B cell (primary cell): ENCODE measurements around the gene SMURF1. TPM values are rescaled to one million over a fixed set of nuclear protein-coding genes. Genes with fewer than 3 reads are reported as not detected.

Experiments used
- ATAC-seq: fragments of 200-7000 bp; cut with Tn5 transposase; one replicate; pipeline ENCODE4 v1.10.0; 2021; ENCODE audit warnings: low read depth, mild to moderate bottlenecking, moderate number of reproducible peaks, moderate library complexity
- CTCF ChIA-PET: fragments of 350-600 bp; sonication (Branson Sonifier 250); formaldehyde crosslinking; loops from one replicate; lab custom pipeline; 2021; ENCODE audit warnings: antibody characterized with exemption, inconsistent platforms; lab: Charles Lee
- POLR2A ChIA-PET: fragments of 350-600 bp; sonication (Branson Sonifier 250); formaldehyde crosslinking; loops from one replicate; lab custom pipeline; 2021; ENCODE audit warnings: antibody characterized with exemption; lab: Charles Lee
- DNase-seq: peaks from one replicate; pipeline ENCODE4 v3.0.0; 2013
- H2AFZ ChIP-seq: 2 replicates; pipeline ENCODE4 v1.6.1; 2012; ENCODE audit warnings: mild to moderate bottlenecking, low read depth, low read length; ENCODE audit not compliant: insufficient read depth, poor library complexity, severe bottlenecking
- H3K27ac ChIP-seq, 2 donors: 1 replicate in 1 of 2; 2 replicates in 1 of 2; pipeline ENCODE4 v1.5.1; 2012 to 2013; ENCODE audit warnings: low read length in 2 of 2, mild to moderate bottlenecking in 2 of 2, moderate library complexity in 1 of 2
- H3K27me3 ChIP-seq, 4 experiments: fragments of 200-600 bp in 1 of 4; sonication (generic) in 1 of 4; replicated peaks in 1 of 4; 1 replicate in 2 of 4; 2 replicates in 2 of 4; pipeline versions ENCODE4 v1.6.1 to v1.7.0; 2013 to 2016; ENCODE audit warnings: low read length in 3 of 4, mild to moderate bottlenecking in 2 of 4, mixed read lengths in 1 of 4, moderate library complexity in 1 of 4; ENCODE audit not compliant: insufficient read depth in 4 of 4, control insufficient read depth in 3 of 4; ENCODE audit errors: control extremely low read depth in 1 of 4
- H3K36me3 ChIP-seq, 2 experiments: replicated peaks in 1 of 2; 1 replicate in 1 of 2; 2 replicates in 1 of 2; pipeline versions ENCODE4 v1.6.1 to v1.7.1; 2013; ENCODE audit warnings: low read length in 1 of 2; ENCODE audit not compliant: insufficient read depth in 2 of 2, control insufficient read depth in 1 of 2; ENCODE audit errors: control extremely low read depth in 1 of 2, extremely low read depth in 1 of 2
- H3K4me1 ChIP-seq, 2 donors: fragments of 200-600 bp in 1 of 2; sonication (generic) in 1 of 2; 1 replicate in 1 of 2; 2 replicates in 1 of 2; pipeline versions ENCODE4 v1.5.1 to v1.6.1; 2013 to 2017; ENCODE audit warnings: low read length in 2 of 2; ENCODE audit not compliant: control insufficient read depth in 2 of 2, insufficient read depth in 2 of 2
- H3K4me2 ChIP-seq: replicated peaks from 2 replicates; pipeline ENCODE3; 2012; ENCODE audit warnings: mild to moderate bottlenecking, low read depth, low read length; ENCODE audit not compliant: poor library complexity, severe bottlenecking
- H3K4me3 ChIP-seq, 5 experiments: fragments of 200-600 bp in 1 of 5; sonication (generic) in 1 of 5; 1 replicate in 3 of 5; 2 replicates in 2 of 5; pipeline versions ENCODE4 v1.5.1 to v1.7.0; 2011 to 2016; ENCODE audit warnings: low read length in 4 of 5, mild to moderate bottlenecking in 4 of 5, low read depth in 2 of 5, control low read depth in 1 of 5, moderate library complexity in 1 of 5; ENCODE audit not compliant: insufficient read depth in 1 of 5; ENCODE audit errors: control extremely low read depth in 1 of 5, extremely low read depth in 1 of 5
- H3K79me2 ChIP-seq: fragments of 200-600 bp; sonication (generic); one replicate; pipeline ENCODE4 v1.6.0; 2016; ENCODE audit warnings: low read length; ENCODE audit not compliant: control insufficient read depth, insufficient read depth
- H3K9ac ChIP-seq: fragments of 200-600 bp; sonication (generic); 2 replicates; pipeline ENCODE4 v1.6.1; 2017; ENCODE audit warnings: mild to moderate bottlenecking, low read length, moderate library complexity
- H3K9me3 ChIP-seq, 3 donors: one replicate each; pipeline versions ENCODE4 v1.6.1 to v1.7.1; 2013; ENCODE audit warnings: low read length in 2 of 3; ENCODE audit not compliant: control insufficient read depth in 2 of 3, insufficient read depth in 1 of 3; ENCODE audit errors: control extremely low read depth in 1 of 3
- H4K20me1 ChIP-seq: 2 replicates; pipeline ENCODE4 v1.6.0; 2012; ENCODE audit warnings: mild to moderate bottlenecking, low read length; ENCODE audit not compliant: insufficient read depth, control insufficient read depth, poor library complexity, severe bottlenecking
- H3K27ac Mint-ChIP-seq: one replicate; pipeline ENCODE4 v1.8.0; 2021; ENCODE audit warnings: mixed read lengths
- H3K27me3 Mint-ChIP-seq: one replicate; pipeline ENCODE4 v1.8.0; 2021; ENCODE audit warnings: mixed read lengths
- H3K4me1 Mint-ChIP-seq: one replicate; pipeline ENCODE4 v1.8.0; 2021; ENCODE audit warnings: mixed read lengths
- H3K4me3 Mint-ChIP-seq: one replicate; pipeline ENCODE4 v1.8.0; 2021; ENCODE audit warnings: mixed read lengths
- H3K9me3 Mint-ChIP-seq: one replicate; pipeline ENCODE4 v1.8.0; 2022; ENCODE audit warnings: mixed read lengths; ENCODE audit not compliant: insufficient read depth
- EZH2 ChIP-seq: IDR thresholded peaks from 2 replicates; pipeline ENCODE4 v1.6.1; 2012; ENCODE audit warnings: borderline replicate concordance, low read depth, mild to moderate bottlenecking, moderate library complexity, low read length; ENCODE audit not compliant: insufficient read depth, poor library complexity, severe bottlenecking
- WGBS: methylation state at CpG from one replicate; pipeline ENCODE4 v1.1.5; 2013; ENCODE audit warnings: missing lambda C conversion rate; ENCODE audit not compliant: insufficient coverage; 5-methylcytosine and 5-hydroxymethylcytosine counted together
- intact Hi-C: fragments of 100-400 bp; cut with micrococcal nuclease; formaldehyde crosslinking; loops from one replicate; pipeline ENCODE4 v1.10.0; 2022
- polyA plus RNA-seq: library from polyadenylated mRNA; depleted of rRNA; stranded (reverse); fragments of >200 nt; gene quantifications from 2 replicates; pipeline ENCODE4 v1.2.3, GENCODE V29; 2012
- total RNA-seq, 2 donors: library from RNA; stranded (reverse); fragments of 120-200 nt in 1 of 2; gene quantifications; 1 replicate in 1 of 2; 2 replicates in 1 of 2; pipeline versions ENCODE4 v1.2.3 to v1.2.4, GENCODE V29; 2013 to 2022
- TF ChIP-seq, protein P1 (sequence below): fragments of 200-600 bp; IDR thresholded peaks from one replicate; pipeline ENCODE4 v1.8.0; 2022; ENCODE audit warnings: antibody characterized with exemption, mild to moderate bottlenecking

The SMURF1 gene
- total and polyA plus RNA-seq, 2 donors (not counting 1 experiment from before 2014, with no cell fraction given), result 7.5 to 28.6 TPM

DNA sequence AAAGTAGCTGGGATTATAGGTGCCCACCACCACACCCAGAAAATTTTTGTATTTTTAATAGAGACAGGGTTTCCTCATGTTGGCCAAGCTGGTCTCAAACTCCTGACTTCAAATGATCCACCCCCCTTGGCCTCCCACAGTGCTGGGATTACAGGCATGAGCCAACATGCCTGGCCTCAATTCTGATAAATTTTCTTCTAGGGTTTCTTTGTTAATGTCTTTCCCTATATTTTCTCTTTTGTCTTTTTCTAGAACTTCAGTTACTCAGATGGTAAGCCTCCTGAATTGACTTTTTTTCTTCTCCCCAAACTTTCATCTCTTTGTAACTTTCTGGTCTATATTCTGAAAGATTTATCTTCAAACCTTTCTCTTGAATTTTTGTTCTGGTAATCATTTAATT, 12.7 kb upstream of the SMURF1 start:
- Histone ChIP-seq H3K4me2 (no peak overlapping the region), H3K27me3 (peaks cover 0 to 2% (median 0%) of the 10 kb centered on the region in 4 experiments), H3K4me1 (no peaks in the 10 kb centered on the region), H2AFZ (no peak overlapping the region), H4K20me1 (no peaks in the 10 kb centered on the region), H3K27ac (no peak overlapping the region), H3K9ac (no peak overlapping the region), H3K36me3 (no peaks in the 10 kb centered on the region), H3K9me3 (no peaks in the 10 kb centered on the region), H3K79me2 (no peaks in the 10 kb centered on the region), H3K4me3 (no peak overlapping the region)
- ChIA-PET CTCF (no interaction called here), POLR2A (no interaction called here)
- Mint-ChIP-seq H3K27me3 (peaks cover 15% of the 10 kb centered on the region), H3K9me3 (no peaks in the 10 kb centered on the region), H3K27ac (no peak overlapping the region), H3K4me3 (no peak overlapping the region), H3K4me1 (peaks cover 6% of the 10 kb centered on the region)
- TF ChIP-seq, protein P1, sequence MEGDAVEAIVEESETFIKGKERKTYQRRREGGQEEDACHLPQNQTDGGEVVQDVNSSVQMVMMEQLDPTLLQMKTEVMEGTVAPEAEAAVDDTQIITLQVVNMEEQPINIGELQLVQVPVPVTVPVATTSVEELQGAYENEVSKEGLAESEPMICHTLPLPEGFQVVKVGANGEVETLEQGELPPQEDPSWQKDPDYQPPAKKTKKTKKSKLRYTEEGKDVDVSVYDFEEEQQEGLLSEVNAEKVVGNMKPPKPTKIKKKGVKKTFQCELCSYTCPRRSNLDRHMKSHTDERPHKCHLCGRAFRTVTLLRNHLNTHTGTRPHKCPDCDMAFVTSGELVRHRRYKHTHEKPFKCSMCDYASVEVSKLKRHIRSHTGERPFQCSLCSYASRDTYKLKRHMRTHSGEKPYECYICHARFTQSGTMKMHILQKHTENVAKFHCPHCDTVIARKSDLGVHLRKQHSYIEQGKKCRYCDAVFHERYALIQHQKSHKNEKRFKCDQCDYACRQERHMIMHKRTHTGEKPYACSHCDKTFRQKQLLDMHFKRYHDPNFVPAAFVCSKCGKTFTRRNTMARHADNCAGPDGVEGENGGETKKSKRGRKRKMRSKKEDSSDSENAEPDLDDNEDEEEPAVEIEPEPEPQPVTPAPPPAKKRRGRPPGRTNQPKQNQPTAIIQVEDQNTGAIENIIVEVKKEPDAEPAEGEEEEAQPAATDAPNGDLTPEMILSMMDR, result no peak
- no peak for TF ChIP-seq EZH2
- intact Hi-C loops, result no loop called here
- no peak for ATAC-seq
- DNase-seq, result no peak

DNA sequence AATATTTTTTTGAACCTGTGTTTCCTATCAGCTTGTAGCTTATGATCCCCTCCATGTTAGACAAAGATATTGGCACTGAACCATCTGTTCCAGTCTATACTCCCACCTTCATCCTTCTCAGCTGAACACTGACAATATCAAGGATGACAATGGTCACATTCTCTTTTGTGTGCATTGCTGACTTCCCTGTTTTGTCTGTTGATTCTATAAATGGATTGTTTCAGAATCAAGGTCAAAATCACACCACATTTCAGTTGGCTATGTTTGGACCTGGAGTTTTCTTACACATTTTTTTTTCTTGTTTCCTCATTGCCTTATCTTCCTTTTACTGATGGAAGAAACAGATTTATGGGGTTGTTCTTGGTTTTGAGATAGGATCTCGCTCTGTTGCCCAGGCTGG, 11.3 kb upstream of the SMURF1 start:
- ATAC-seq, result no peak
- no peaks in the 10 kb centered on the region for H3K27me3 ChIP-seq
- no peaks in the 10 kb centered on the region for H3K4me1 ChIP-seq
- peak overlapping the region; percentile 34 for H2AFZ ChIP-seq
- CTCF ChIA-PET, result no interaction called here
- no peaks in the 10 kb centered on the region for H3K36me3 ChIP-seq
- H4K20me1 ChIP-seq, result no peaks in the 10 kb centered on the region
- POLR2A ChIA-PET, result no interaction called here
- DNase-seq, result no peak
- H3K4me2 ChIP-seq, result no peak overlapping the region
- no peak overlapping the region for H3K4me3 ChIP-seq
- no peak overlapping the region for H3K27ac Mint-ChIP-seq
- H3K9ac ChIP-seq, result no peak overlapping the region
- TF ChIP-seq, protein P1, result no peak
- TF ChIP-seq EZH2, result no peak
- no peaks in the 10 kb centered on the region for H3K9me3 ChIP-seq
- H3K9me3 Mint-ChIP-seq, result no peaks in the 10 kb centered on the region
- no CpG with 5 or more reads among the region's 1 CpG for WGBS
- H3K27ac ChIP-seq, result no peak overlapping the region
- H3K4me1 Mint-ChIP-seq, result peaks cover 6% of the 10 kb centered on the region
- H3K79me2 ChIP-seq, result no peaks in the 10 kb centered on the region
- intact Hi-C loops, result no loop called here
- H3K4me3 Mint-ChIP-seq, result no peak overlapping the region
- H3K27me3 Mint-ChIP-seq, result peaks cover 18% of the 10 kb centered on the region
